B cell (primary cell): ENCODE measurements around the gene ANKRD13C. TPM values are rescaled to one million over a fixed set of nuclear protein-coding genes. Genes with fewer than 3 reads are reported as not detected.
"Not testable (repeated sequence)": the region's sequence is repeated elsewhere in the genome, so short reads cannot be mapped to it uniquely, and the experiment has no call there.

Experiments
- ATAC-seq: fragments of 200-7000 bp; cut with Tn5 transposase; one replicate; pipeline ENCODE4 v1.10.0; 2021; ENCODE audit warnings: low read depth, mild to moderate bottlenecking, moderate number of reproducible peaks, moderate library complexity
- CTCF ChIA-PET: fragments of 350-600 bp; sonication (Branson Sonifier 250); formaldehyde crosslinking; loops from one replicate; lab custom pipeline; 2021; ENCODE audit warnings: antibody characterized with exemption, inconsistent platforms; lab: Charles Lee
- POLR2A ChIA-PET: fragments of 350-600 bp; sonication (Branson Sonifier 250); formaldehyde crosslinking; loops from one replicate; lab custom pipeline; 2021; ENCODE audit warnings: antibody characterized with exemption; lab: Charles Lee
- DNase-seq: peaks from one replicate; pipeline ENCODE4 v3.0.0; 2013
- H2AFZ ChIP-seq: 2 replicates; pipeline ENCODE4 v1.6.1; 2012; ENCODE audit warnings: mild to moderate bottlenecking, low read depth, low read length; ENCODE audit not compliant: insufficient read depth, poor library complexity, severe bottlenecking
- H3K27ac ChIP-seq, 2 donors: 1 replicate in 1 of 2; 2 replicates in 1 of 2; pipeline ENCODE4 v1.5.1; 2012 to 2013; ENCODE audit warnings: low read length in 2 of 2, mild to moderate bottlenecking in 2 of 2, moderate library complexity in 1 of 2
- H3K27me3 ChIP-seq, 4 experiments: fragments of 200-600 bp in 1 of 4; sonication (generic) in 1 of 4; replicated peaks in 1 of 4; 1 replicate in 2 of 4; 2 replicates in 2 of 4; pipeline versions ENCODE4 v1.6.1 to v1.7.0; 2013 to 2016; ENCODE audit warnings: low read length in 3 of 4, mild to moderate bottlenecking in 2 of 4, mixed read lengths in 1 of 4, moderate library complexity in 1 of 4; ENCODE audit not compliant: insufficient read depth in 4 of 4, control insufficient read depth in 3 of 4; ENCODE audit errors: control extremely low read depth in 1 of 4
- H3K36me3 ChIP-seq, 2 experiments: replicated peaks in 1 of 2; 1 replicate in 1 of 2; 2 replicates in 1 of 2; pipeline versions ENCODE4 v1.6.1 to v1.7.1; 2013; ENCODE audit warnings: low read length in 1 of 2; ENCODE audit not compliant: insufficient read depth in 2 of 2, control insufficient read depth in 1 of 2; ENCODE audit errors: control extremely low read depth in 1 of 2, extremely low read depth in 1 of 2
- H3K4me1 ChIP-seq, 2 donors: fragments of 200-600 bp in 1 of 2; sonication (generic) in 1 of 2; 1 replicate in 1 of 2; 2 replicates in 1 of 2; pipeline versions ENCODE4 v1.5.1 to v1.6.1; 2013 to 2017; ENCODE audit warnings: low read length in 2 of 2; ENCODE audit not compliant: control insufficient read depth in 2 of 2, insufficient read depth in 2 of 2
- H3K4me2 ChIP-seq: replicated peaks from 2 replicates; pipeline ENCODE3; 2012; ENCODE audit warnings: mild to moderate bottlenecking, low read depth, low read length; ENCODE audit not compliant: poor library complexity, severe bottlenecking
- H3K4me3 ChIP-seq, 5 experiments: fragments of 200-600 bp in 1 of 5; sonication (generic) in 1 of 5; 1 replicate in 3 of 5; 2 replicates in 2 of 5; pipeline versions ENCODE4 v1.5.1 to v1.7.0; 2011 to 2016; ENCODE audit warnings: low read length in 4 of 5, mild to moderate bottlenecking in 4 of 5, low read depth in 2 of 5, control low read depth in 1 of 5, moderate library complexity in 1 of 5; ENCODE audit not compliant: insufficient read depth in 1 of 5; ENCODE audit errors: control extremely low read depth in 1 of 5, extremely low read depth in 1 of 5
- H3K79me2 ChIP-seq: fragments of 200-600 bp; sonication (generic); one replicate; pipeline ENCODE4 v1.6.0; 2016; ENCODE audit warnings: low read length; ENCODE audit not compliant: control insufficient read depth, insufficient read depth
- H3K9ac ChIP-seq: fragments of 200-600 bp; sonication (generic); 2 replicates; pipeline ENCODE4 v1.6.1; 2017; ENCODE audit warnings: mild to moderate bottlenecking, low read length, moderate library complexity
- H3K9me3 ChIP-seq, 3 donors: one replicate each; pipeline versions ENCODE4 v1.6.1 to v1.7.1; 2013; ENCODE audit warnings: low read length in 2 of 3; ENCODE audit not compliant: control insufficient read depth in 2 of 3, insufficient read depth in 1 of 3; ENCODE audit errors: control extremely low read depth in 1 of 3
- H4K20me1 ChIP-seq: 2 replicates; pipeline ENCODE4 v1.6.0; 2012; ENCODE audit warnings: mild to moderate bottlenecking, low read length; ENCODE audit not compliant: insufficient read depth, control insufficient read depth, poor library complexity, severe bottlenecking
- H3K27ac Mint-ChIP-seq: one replicate; pipeline ENCODE4 v1.8.0; 2021; ENCODE audit warnings: mixed read lengths
- H3K27me3 Mint-ChIP-seq: one replicate; pipeline ENCODE4 v1.8.0; 2021; ENCODE audit warnings: mixed read lengths
- H3K4me1 Mint-ChIP-seq: one replicate; pipeline ENCODE4 v1.8.0; 2021; ENCODE audit warnings: mixed read lengths
- H3K4me3 Mint-ChIP-seq: one replicate; pipeline ENCODE4 v1.8.0; 2021; ENCODE audit warnings: mixed read lengths
- H3K9me3 Mint-ChIP-seq: one replicate; pipeline ENCODE4 v1.8.0; 2022; ENCODE audit warnings: mixed read lengths; ENCODE audit not compliant: insufficient read depth
- CTCF ChIP-seq: fragments of 200-600 bp; IDR thresholded peaks from one replicate; pipeline ENCODE4 v1.8.0; 2022; ENCODE audit warnings: antibody characterized with exemption, mild to moderate bottlenecking
- EZH2 ChIP-seq: IDR thresholded peaks from 2 replicates; pipeline ENCODE4 v1.6.1; 2012; ENCODE audit warnings: borderline replicate concordance, low read depth, mild to moderate bottlenecking, moderate library complexity, low read length; ENCODE audit not compliant: insufficient read depth, poor library complexity, severe bottlenecking
- WGBS: methylation state at CpG from one replicate; pipeline ENCODE4 v1.1.5; 2013; ENCODE audit warnings: missing lambda C conversion rate; ENCODE audit not compliant: insufficient coverage; 5-methylcytosine and 5-hydroxymethylcytosine counted together
- intact Hi-C: fragments of 100-400 bp; cut with micrococcal nuclease; formaldehyde crosslinking; loops from one replicate; pipeline ENCODE4 v1.10.0; 2022
- polyA plus RNA-seq: library from polyadenylated mRNA; depleted of rRNA; stranded (reverse); fragments of >200 nt; gene quantifications from 2 replicates; pipeline ENCODE4 v1.2.3, GENCODE V29; 2012
- total RNA-seq, 2 donors: library from RNA; stranded (reverse); fragments of 120-200 nt in 1 of 2; gene quantifications; 1 replicate in 1 of 2; 2 replicates in 1 of 2; pipeline versions ENCODE4 v1.2.3 to v1.2.4, GENCODE V29; 2013 to 2022

The ANKRD13C gene
- total and polyA plus RNA-seq, 2 donors (not counting 1 experiment from before 2014, with no cell fraction given): 7.9 to 29.9 TPM

GRCh38 chr1:70372426-70372825 is 17.9 kb upstream of the ANKRD13C start:
- no peak for TF ChIP-seq EZH2
- TF ChIP-seq CTCF: no peak
- H3K4me3 Mint-ChIP-seq: no peak overlapping the region
- CTCF ChIA-PET: no interaction called here

GRCh38 chr1:70371586-70371985 is 17.1 kb upstream of the ANKRD13C start:
- H3K27ac Mint-ChIP-seq, H3K79me2 ChIP-seq, H3K27me3 Mint-ChIP-seq, H3K9ac ChIP-seq, POLR2A ChIA-PET, intact Hi-C loops, H3K9me3 ChIP-seq, ATAC-seq, CTCF ChIA-PET, H3K36me3 ChIP-seq, DNase-seq, H3K4me3 ChIP-seq, H3K9me3 Mint-ChIP-seq, H3K4me1 Mint-ChIP-seq, H3K27ac ChIP-seq, H4K20me1 ChIP-seq, H3K27me3 ChIP-seq, H3K4me1 ChIP-seq, H2AFZ ChIP-seq, H3K4me2 ChIP-seq, H3K4me3 Mint-ChIP-seq: not testable (repeated sequence)
- WGBS: 95% methylated on average over 3 of the region's 3 CpGs

More at GRCh38 chr1:70372426-70372825, 17.9 kb upstream of the ANKRD13C start:
- Histone ChIP-seq H3K9me3 (no peaks in the 10 kb centered on the region), H3K36me3 (no peaks in the 10 kb centered on the region), H3K4me3 (no peak overlapping the region), H2AFZ (no peak overlapping the region), H3K27me3 (no peaks in the 10 kb centered on the region), H3K9ac (no peak overlapping the region), H3K4me2 (no peak overlapping the region), H4K20me1 (no peaks in the 10 kb centered on the region), H3K4me1 (no peaks in the 10 kb centered on the region), H3K79me2 (no peaks in the 10 kb centered on the region), H3K27ac (no peak overlapping the region)
- Mint-ChIP-seq H3K27me3 (no peaks in the 10 kb centered on the region), H3K27ac (no peak overlapping the region), H3K9me3 (no peaks in the 10 kb centered on the region), H3K4me1 (no peaks in the 10 kb centered on the region)
- intact Hi-C loops: no loop called here
- DNase-seq (no peak), ATAC-seq (no peak)
- POLR2A ChIA-PET: no interaction called here
- WGBS: 98% methylated on average over 4 of the region's 4 CpGs

- H3K9me3 Mint-ChIP-seq, ATAC-seq, H3K4me3 Mint-ChIP-seq, H3K27me3 ChIP-seq, H2AFZ ChIP-seq, H3K4me1 Mint-ChIP-seq, H3K27ac ChIP-seq, intact Hi-C loops, H3K79me2 ChIP-seq, H3K9ac ChIP-seq, POLR2A ChIA-PET, DNase-seq, H3K27ac Mint-ChIP-seq, H3K4me2 ChIP-seq, H3K36me3 ChIP-seq, H4K20me1 ChIP-seq, H3K4me3 ChIP-seq, H3K4me1 ChIP-seq, CTCF ChIA-PET, H3K27me3 Mint-ChIP-seq, H3K9me3 ChIP-seq: not testable (repeated sequence)
- 88% methylated on average over 4 of the region's 5 CpGs for WGBS
These were observed 12.9 kb upstream of the ANKRD13C start for GRCh38 chr1:70367397-70367796.
